Measurements from ENCODE around the gene ZBED6.

ZBED6 gene

DNA sequence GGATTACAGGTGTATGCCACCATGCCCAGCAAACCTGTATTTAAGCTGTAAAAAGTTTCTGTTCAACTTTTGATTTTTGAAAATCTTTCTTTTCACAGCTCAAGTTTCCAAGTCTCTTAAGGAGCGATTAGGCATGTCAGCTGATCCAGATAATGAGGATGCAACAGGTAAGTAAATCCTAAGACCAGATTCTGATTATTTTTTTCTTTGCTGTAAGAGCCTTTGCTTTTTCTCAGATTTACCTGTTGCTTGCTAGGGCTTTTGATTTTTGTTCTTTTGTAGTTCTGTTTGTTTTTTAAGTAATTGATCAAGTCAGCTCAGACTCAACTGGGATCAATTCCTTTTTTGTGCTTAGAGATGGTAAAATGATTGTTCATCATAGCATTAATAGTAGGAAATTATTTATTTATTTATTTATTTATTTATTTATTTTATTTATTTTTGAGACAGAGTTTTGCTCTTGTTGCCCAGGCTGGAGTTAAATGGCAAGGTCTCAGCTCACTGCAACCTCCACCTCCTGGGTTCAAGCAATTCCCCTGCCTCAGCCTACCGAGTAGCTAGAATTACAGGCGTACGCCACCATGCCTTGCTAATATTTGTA lies 44.9 kb downstream of the ZBED6 start:
- DNase-seq (ENCODE audit: low read depth in 2 of 2) = no peak

DNA sequence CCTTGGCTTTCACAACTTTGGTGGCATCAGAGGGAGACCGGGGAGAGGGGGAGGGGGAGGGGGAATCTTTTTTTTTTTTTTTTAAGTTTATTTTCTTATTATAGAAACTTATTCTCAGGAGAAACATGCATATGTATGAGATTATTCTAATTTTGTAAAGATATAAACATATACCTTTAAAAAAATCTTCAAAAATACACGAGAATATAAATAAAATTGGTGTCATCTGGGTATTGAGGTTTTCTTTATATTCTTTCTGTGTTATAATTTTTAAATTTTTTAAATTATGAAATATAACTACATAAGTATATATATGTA lies 47.1 kb downstream of the ZBED6 start:
- no peak for DNase-seq (ENCODE audit: low read depth in 2 of 2)

DNA sequence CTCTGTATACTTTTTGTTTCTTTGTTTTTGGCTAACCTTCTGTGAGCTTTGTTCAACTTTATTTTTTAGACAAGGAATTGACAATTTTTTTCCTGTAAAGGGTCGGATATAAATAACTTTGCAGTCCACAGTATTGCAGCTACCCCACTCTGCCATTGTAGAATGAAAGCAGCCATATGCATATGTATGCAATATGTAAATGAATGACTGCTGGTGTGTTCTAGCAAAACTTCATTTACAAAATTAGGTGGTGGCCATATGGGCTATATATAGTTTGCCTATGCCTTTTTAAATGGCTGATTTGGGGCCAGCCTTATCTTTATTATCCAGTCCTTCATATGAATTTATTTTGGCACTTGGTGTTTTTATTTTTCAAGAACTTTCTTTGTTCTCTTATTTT lies 48.0 kb downstream of the ZBED6 start:
- no peak for DNase-seq (ENCODE audit: low read depth in 2 of 2)
